ENCODE results near the gene CR1L. TPM values are rescaled to one million over a fixed set of nuclear protein-coding genes. Genes with fewer than 3 reads are reported as not detected.
"Not testable (repeated sequence)": the region's sequence is repeated elsewhere in the genome, so short reads cannot be mapped to it uniquely, and the experiment has no call there.

CR1L gene
- total RNA-seq, 2 donors from 2014 or later: not detected

GRCh38 chr1:207631137-207631536 lies 13.8 kb upstream of the CR1L start:
- no peak for DNase-seq (ENCODE audit: low spot score)
- no peaks in the 10 kb centered on the region for H3K4me1 ChIP-seq
- no peaks in the 10 kb centered on the region for H3K27me3 ChIP-seq
- no peak overlapping the region for H3K27ac ChIP-seq
- H3K4me3 ChIP-seq: no peak overlapping the region
- H3K36me3 ChIP-seq: no peaks in the 10 kb centered on the region
- TF ChIP-seq, protein P1, sequence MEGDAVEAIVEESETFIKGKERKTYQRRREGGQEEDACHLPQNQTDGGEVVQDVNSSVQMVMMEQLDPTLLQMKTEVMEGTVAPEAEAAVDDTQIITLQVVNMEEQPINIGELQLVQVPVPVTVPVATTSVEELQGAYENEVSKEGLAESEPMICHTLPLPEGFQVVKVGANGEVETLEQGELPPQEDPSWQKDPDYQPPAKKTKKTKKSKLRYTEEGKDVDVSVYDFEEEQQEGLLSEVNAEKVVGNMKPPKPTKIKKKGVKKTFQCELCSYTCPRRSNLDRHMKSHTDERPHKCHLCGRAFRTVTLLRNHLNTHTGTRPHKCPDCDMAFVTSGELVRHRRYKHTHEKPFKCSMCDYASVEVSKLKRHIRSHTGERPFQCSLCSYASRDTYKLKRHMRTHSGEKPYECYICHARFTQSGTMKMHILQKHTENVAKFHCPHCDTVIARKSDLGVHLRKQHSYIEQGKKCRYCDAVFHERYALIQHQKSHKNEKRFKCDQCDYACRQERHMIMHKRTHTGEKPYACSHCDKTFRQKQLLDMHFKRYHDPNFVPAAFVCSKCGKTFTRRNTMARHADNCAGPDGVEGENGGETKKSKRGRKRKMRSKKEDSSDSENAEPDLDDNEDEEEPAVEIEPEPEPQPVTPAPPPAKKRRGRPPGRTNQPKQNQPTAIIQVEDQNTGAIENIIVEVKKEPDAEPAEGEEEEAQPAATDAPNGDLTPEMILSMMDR (IDR thresholded peaks at IDR 0.05): no peak
- H3K9me3 ChIP-seq: no peaks in the 10 kb centered on the region

GRCh38 chr1:207633226-207633625 lies 11.7 kb upstream of the CR1L start:
- Histone ChIP-seq H3K27me3 (no peaks in the 10 kb centered on the region), H3K4me1 (no peaks in the 10 kb centered on the region), H3K27ac (no peak overlapping the region), H3K9me3 (no peaks in the 10 kb centered on the region), H3K36me3 (no peaks in the 10 kb centered on the region), H3K4me3 (no peak overlapping the region)
- TF ChIP-seq, protein P1 (IDR thresholded peaks at IDR 0.05): no peak
- DNase-seq (ENCODE audit: low spot score): no peak

DNA sequence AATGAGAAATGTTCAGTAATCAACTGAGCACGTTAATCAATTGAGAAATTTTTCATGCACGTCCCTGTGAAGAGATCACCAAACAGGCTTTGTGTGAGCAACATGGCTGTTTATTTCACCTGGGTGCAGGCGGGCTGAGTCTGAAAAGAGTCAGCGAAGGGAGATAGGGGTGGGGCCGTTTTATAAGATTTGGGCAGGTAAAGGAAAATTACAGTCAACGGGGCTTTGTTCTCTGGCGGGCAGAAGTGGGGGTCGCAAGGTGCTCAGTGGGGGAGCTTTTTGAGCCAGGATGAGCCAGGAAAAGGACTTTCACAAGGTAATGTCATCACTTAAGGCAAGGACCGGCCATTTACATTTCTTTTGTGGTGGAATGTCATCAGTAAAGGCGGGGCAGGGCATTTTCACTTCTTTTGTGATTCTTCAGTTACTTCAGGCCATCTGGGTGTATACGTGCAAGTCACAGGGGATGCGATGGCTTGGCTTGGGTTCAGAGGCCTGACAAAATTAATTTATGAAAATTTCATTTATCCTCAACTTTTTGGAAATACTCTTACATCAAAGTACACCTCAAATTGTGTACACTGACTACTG lies 11.1 kb upstream of the CR1L start:
- DNase-seq (ENCODE audit: low spot score); H3K27me3 ChIP-seq; H3K4me3 ChIP-seq; H3K9me3 ChIP-seq; H3K36me3 ChIP-seq; H3K4me1 ChIP-seq; H3K27ac ChIP-seq: not testable (repeated sequence)

- not testable (repeated sequence) for H3K9me3 ChIP-seq; H3K27ac ChIP-seq; DNase-seq (ENCODE audit: low spot score); H3K4me1 ChIP-seq; H3K4me3 ChIP-seq; H3K36me3 ChIP-seq; H3K27me3 ChIP-seq
These were observed 10.6 kb upstream of the CR1L start for GRCh38 chr1:207634293-207634692.

- H3K4me1 ChIP-seq; H3K4me3 ChIP-seq; H3K36me3 ChIP-seq; DNase-seq (ENCODE audit: low spot score); H3K9me3 ChIP-seq; H3K27me3 ChIP-seq; H3K27ac ChIP-seq: not testable (repeated sequence)
These were observed 9.3 kb upstream of the CR1L start for GRCh38 chr1:207635569-207636186.

DNA sequence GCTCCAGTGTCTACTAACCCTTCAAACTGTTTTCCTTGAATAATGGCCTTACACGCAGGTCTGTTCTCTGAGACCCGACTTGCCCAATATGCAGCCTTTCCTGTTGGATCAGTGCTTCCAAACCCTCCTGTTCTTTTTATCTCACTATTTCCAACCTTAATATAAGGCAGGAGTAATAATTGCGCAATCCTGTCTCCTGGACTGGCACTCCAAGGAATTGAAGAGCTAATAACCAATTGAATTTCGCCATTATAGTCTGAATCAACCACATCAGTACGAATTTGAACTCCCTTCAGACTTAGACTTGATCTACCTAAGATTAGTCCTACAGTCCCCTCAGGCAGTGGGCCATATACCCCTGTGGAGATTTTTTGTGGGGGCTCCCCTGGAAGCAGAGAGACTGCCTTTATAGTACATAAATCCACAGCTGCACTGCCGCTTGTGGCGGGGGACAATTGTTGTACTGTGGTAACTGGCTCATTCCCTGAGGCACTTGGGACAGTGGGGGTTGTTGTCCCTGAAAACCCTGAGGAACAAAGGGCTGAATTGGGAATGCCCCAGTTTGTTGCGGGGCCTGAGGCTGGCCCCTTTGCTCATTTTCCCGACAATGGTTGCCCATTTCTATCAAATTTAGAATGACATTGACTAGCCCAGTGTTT lies 6.3 kb upstream of the CR1L start:
- DNase-seq (ENCODE audit: low spot score); H3K27ac ChIP-seq; H3K9me3 ChIP-seq; H3K4me1 ChIP-seq; H3K36me3 ChIP-seq; H3K4me3 ChIP-seq; H3K27me3 ChIP-seq: not testable (repeated sequence)

DNA sequence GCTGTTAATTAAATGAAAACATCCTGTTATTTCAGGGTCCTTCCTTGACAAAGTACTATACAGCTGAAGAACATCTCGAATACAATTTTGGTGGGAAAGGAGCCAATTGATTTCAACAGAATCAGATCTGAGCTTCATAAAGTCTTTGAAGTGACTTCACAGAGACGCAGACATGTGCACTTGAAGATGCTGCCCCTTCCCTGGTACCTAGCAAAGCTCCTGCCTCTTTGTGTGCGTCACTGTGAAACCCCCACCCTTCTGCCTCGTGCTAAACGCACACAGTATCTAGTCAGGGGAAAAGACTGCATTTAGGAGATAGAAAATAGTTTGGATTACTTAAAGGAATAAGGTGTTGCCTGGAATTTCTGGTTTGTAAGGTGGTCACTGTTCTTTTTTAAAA lies 5.6 kb upstream of the CR1L start:
- H3K9me3 ChIP-seq; H3K4me1 ChIP-seq; H3K27ac ChIP-seq; H3K4me3 ChIP-seq; H3K27me3 ChIP-seq; H3K36me3 ChIP-seq; DNase-seq (ENCODE audit: low spot score): not testable (repeated sequence)

- Histone ChIP-seq H3K36me3 (no peaks in the 10 kb centered on the region), H3K4me3 (peak overlapping the region; percentile 42 to 60), H3K27me3 (no peaks in the 10 kb centered on the region), H3K4me1 (peaks cover 0 to 11% of the 10 kb centered on the region in 2 donors), H3K27ac (no peak overlapping the region), H3K9me3 (no peaks in the 10 kb centered on the region)
- TF ChIP-seq, protein P1 (IDR thresholded peaks at IDR 0.05): no peak
- no peak for DNase-seq (ENCODE audit: low spot score)
These were observed 624 bp upstream of the CR1L start for GRCh38 chr1:207644166-207644851.
